HG02973 (cell line): ENCODE data around the gene ATP13A1.
A peak's percentile ranks its signal among the peaks of the same experiment; 100 is the strongest.

ENCODE experiments used
- ATAC-seq: cut with Tn5 transposase; IDR thresholded peaks from one replicate; pipeline ENCODE4 v1.9.1; 2021; ENCODE audit warnings: moderate library complexity; ENCODE audit not compliant: unreplicated experiment

The ATP13A1 gene

GRCh38 chr19:19645233-19645870 is 18.1 kb downstream of the ATP13A1 start:
- ATAC-seq: no peak

- ATAC-seq: no peak
These were observed 19.5 kb downstream of the ATP13A1 start for GRCh38 chr19:19644054-19644388.

GRCh38 chr19:19643158-19644053 is 20.1 kb downstream of the ATP13A1 start, which contains the start of gene GMIP:
Gene GMIP, minus strand, starts transcription at chr19:19643657. Its CDS starts 128 bp downstream, at chr19:19643529.
- ATAC-seq: peak; percentile 69

- peak; percentile 21 for ATAC-seq
These were observed 20.8 kb downstream of the ATP13A1 start for GRCh38 chr19:19642506-19643157.

GRCh38 chr19:19637523-19638251 is 25.8 kb downstream of the ATP13A1 start:
- no peak for ATAC-seq

- ATAC-seq: no peak
These were observed 26.3 kb downstream of the ATP13A1 start for GRCh38 chr19:19637186-19637522.

- no peak for ATAC-seq
These were observed 26.8 kb downstream of the ATP13A1 start for GRCh38 chr19:19636573-19637185.

- no peak for ATAC-seq
These were observed 28.2 kb downstream of the ATP13A1 start for GRCh38 chr19:19635313-19635702.

GRCh38 chr19:19634516-19635312 is 28.8 kb downstream of the ATP13A1 start:
- no peak for ATAC-seq

- ATAC-seq: no peak
These were observed 29.6 kb downstream of the ATP13A1 start for GRCh38 chr19:19633711-19634515.

GRCh38 chr19:19632661-19633060 is 30.8 kb downstream of the ATP13A1 start:
- ATAC-seq: no peak

GRCh38 chr19:19631346-19631745 is 32.1 kb downstream of the ATP13A1 start:
- ATAC-seq: no peak

- no peak for ATAC-seq
These were observed 33.0 kb downstream of the ATP13A1 start for GRCh38 chr19:19630426-19630825.

GRCh38 chr19:19630062-19630414 is 33.4 kb downstream of the ATP13A1 start:
- ATAC-seq: no peak

- ATAC-seq: no peak
These were observed 34.9 kb downstream of the ATP13A1 start for GRCh38 chr19:19628501-19629134.

- no peak for ATAC-seq
These were observed 35.6 kb downstream of the ATP13A1 start, which contains the start of gene LPAR2 for GRCh38 chr19:19627621-19628500. Gene LPAR2, minus strand, starts transcription at chr19:19628220. Its CDS starts 945 bp downstream, at chr19:19627275.
